ENCODE data around the gene FADS2.

The FADS2 gene

DNA sequence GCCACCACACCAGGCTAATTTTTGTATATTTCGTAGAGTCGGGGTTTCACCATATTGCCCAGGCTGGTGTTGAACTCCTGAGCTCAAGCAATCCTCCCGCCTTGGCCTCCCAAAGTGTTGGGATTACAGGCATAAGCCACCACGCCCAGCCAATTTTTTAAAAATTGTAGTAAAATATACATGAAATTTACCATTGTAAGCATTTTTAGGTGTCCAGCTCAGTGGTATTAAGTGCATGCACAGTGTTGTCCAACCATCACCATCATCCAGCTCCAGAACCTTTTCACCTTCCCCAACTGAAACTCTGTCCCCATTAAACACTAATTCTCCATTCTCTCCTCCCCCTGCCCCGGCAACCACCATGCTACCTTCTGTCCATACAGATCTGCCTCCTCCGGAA, 54.8 kb downstream of the FADS2 start:
- DNase-seq (ENCODE audit: low spot score), result no peak
- TF ChIP-seq, protein P1, sequence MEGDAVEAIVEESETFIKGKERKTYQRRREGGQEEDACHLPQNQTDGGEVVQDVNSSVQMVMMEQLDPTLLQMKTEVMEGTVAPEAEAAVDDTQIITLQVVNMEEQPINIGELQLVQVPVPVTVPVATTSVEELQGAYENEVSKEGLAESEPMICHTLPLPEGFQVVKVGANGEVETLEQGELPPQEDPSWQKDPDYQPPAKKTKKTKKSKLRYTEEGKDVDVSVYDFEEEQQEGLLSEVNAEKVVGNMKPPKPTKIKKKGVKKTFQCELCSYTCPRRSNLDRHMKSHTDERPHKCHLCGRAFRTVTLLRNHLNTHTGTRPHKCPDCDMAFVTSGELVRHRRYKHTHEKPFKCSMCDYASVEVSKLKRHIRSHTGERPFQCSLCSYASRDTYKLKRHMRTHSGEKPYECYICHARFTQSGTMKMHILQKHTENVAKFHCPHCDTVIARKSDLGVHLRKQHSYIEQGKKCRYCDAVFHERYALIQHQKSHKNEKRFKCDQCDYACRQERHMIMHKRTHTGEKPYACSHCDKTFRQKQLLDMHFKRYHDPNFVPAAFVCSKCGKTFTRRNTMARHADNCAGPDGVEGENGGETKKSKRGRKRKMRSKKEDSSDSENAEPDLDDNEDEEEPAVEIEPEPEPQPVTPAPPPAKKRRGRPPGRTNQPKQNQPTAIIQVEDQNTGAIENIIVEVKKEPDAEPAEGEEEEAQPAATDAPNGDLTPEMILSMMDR (IDR thresholded peaks at IDR 0.05), result no peak
- Histone ChIP-seq H3K27ac (no peak overlapping the region), H3K4me3 (no peak overlapping the region)

DNA sequence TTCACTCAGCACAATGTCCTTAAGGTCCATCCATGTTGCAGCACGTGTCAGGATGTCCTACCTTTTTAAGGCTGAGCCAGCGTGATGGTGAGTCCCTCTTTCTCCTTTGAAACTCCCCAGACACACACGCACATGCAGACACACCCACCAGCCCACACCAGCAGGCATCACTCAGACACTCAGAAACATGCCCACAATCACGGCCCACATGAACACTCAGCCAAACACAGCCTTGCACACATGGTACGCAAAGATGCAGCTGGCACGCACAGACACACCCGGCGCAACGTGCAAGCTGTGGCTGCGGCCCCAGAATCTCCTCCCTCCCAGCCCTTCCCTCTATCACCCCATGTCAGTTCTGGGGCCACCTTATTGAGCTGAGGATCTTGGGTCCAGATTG, 55.2 kb downstream of the FADS2 start:
- H3K27ac ChIP-seq, result no peak overlapping the region
- DNase-seq (ENCODE audit: low spot score), result no peak
- no peak overlapping the region for H3K4me3 ChIP-seq
- TF ChIP-seq, protein P1 (IDR thresholded peaks at IDR 0.05), result no peak

DNA sequence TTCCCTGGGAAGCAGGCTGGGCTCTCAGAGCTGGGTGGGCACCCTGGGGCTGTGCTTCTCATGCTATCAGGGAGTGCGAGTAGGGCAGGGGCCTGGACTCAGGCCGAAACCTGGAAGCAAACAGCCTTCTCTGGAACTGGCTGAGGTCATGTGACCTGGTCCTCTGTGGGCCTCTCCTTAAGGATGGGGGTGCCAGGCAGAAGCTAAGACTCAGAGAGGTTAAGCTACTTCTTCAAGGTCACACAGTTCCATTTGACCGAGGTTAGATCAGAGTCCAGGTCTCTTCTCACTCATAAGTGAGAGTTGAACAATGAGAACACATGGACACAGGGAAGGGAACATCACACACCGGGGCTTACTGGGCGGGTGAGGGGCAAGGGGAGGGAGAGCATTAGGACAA, 55.8 kb downstream of the FADS2 start:
- TF ChIP-seq, protein P1 (IDR thresholded peaks at IDR 0.05), result no peak
- no peak overlapping the region for H3K4me3 ChIP-seq
- no peak overlapping the region for H3K27ac ChIP-seq
- DNase-seq (ENCODE audit: low spot score), result no peak

DNA sequence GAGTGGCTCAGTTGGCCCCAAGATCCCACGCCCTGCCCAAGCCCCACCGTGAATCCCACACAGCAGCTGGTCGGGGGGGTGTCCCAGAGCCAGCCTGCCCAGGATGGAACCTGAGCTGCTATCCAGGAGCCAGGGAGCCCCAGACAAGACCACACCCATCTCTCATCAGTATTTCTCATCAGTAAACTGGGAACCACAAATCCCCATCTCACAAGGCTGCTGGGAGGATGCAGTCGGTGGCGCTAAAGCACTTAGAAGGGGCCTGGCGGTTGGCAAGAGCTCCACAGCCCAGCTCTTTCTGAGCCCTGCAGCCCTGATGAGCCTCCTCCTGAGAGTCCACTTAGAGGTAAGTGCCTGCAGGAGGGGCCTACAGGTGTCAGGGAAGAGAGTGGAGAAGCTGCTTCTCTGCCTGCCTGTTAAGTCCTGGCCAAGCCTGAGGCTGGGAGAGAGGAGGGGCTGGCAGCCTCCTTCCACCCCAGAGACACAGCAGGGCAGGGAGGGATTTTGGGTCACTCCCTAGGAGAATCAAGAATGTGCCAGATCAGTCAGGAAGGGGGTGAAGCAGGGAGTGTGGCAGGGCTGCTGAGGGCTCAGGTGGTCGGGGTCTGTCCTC, 57.2 kb downstream of the FADS2 start:
- no peak overlapping the region for H3K4me3 ChIP-seq
- TF ChIP-seq, protein P1 (IDR thresholded peaks at IDR 0.05), result no peak
- H3K27ac ChIP-seq, result peak overlapping the region in 1 of 2 donors; percentile 100
- DNase-seq (ENCODE audit: low spot score), result no peak

DNA sequence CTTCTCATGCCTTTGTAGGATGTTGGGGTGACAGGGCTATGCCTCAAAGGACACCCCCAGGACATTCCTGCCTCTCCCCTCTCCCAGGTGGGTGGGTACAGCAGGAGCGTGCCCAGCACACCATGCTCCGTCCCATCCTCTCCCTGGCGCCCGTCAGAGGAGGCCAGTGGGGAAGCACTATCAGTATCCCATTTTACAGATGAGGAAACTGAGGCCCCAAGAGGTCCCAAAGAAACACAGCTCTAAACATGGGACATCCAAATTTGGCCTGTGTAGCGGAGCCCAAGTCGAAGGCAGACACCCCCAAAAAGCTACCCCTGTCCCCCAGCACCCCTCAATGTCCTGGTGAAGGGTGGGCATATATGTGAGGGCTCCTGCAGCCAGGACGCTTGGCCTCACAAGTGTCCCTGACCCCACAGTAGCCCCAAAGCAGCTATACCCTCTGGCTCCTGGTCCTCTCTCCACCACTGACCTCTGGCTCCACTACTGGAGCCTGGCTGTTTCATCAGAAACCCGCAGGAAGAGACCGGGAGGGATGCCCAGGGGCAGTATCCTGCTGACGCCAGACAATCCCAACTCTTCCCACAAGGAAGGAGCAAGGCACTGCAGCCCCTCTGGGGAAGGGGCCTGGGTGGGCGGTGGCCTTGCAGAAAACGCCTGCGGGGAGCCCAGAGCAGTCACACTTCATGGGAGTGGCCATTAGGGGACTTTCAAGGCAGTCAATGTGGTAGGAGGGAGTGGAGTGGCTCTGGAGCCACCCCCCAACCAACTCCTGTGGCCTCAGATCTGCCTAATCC, 57.9 kb downstream of the FADS2 start:
- TF ChIP-seq, protein P1 (IDR thresholded peaks at IDR 0.05), result no peak
- DNase-seq (ENCODE audit: low spot score), result no peak
- Histone ChIP-seq H3K27ac (peak overlapping the region in 1 of 2 donors; percentile 100), H3K4me3 (no peak overlapping the region)

DNA sequence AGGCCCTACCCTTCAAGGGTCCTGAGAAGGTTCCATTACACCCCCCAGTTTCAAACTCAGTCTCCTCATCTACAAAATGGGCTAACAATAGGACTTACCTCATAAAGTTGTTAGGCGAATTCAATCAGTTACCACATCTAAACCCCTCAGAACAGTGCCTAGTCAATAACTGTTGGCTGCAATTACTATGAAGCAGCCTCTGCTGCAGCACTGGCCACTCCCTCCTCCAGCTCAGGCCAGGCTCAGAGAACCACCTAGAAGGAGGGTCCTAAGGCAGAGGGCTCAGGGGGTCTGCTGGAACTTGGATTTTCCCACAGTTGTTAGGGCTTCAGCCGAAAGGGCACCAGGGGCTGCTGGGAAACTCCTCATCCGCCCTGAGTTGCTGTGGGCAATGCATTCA, 58.5 kb downstream of the FADS2 start:
- Histone ChIP-seq H3K27ac (peak overlapping the region; percentile 97 to 100), H3K4me3 (no peak overlapping the region)
- TF ChIP-seq, protein P1 (IDR thresholded peaks at IDR 0.05), result no peak
- DNase-seq (ENCODE audit: low spot score), result no peak
